Pancreas (tissue), 10 donors: ENCODE data around the gene OR6C65. TPM values are rescaled to one million over a fixed set of nuclear protein-coding genes. Genes with fewer than 3 reads are reported as not detected.
"Not testable (repeated sequence)": the region's sequence is repeated elsewhere in the genome, so short reads cannot be mapped to it uniquely, and the experiment has no call there.

ENCODE experiments used
- ATAC-seq, 4 donors: fragments of 200-7000 bp; cut with Tn5 transposase; one replicate each; pipeline versions ENCODE4 v1.8.0 to v1.9.1; 2020; ENCODE audit warnings: mild to moderate bottlenecking in 4 of 4, moderate library complexity in 4 of 4
- DNase-seq, 6 donors: peaks; one replicate each; pipeline ENCODE4 v3.0.0-alpha.2; 2020
- FAIRE-seq: peaks from 2 replicates; lab custom pipeline; 2012; peaks lifted over from hg19 to GRCh38; lab: Jason Lieb, UNC
- H3K27ac ChIP-seq, 4 donors: fragments of 200-600 bp; sonication (generic); 1 replicate in 3 of 4; 2 replicates in 1 of 4; pipeline versions ENCODE4 v1.5.0 to v1.8.0; 2020
- H3K27me3 ChIP-seq, 4 donors: fragments of 200-600 bp; one replicate each; pipeline ENCODE4 v1.8.0; 2021
- H3K36me3 ChIP-seq, 3 donors: fragments of 200-600 bp; sonication (generic) in 1 of 3; one replicate each; pipeline versions ENCODE4 v1.5.0 to v1.8.0; 2020 to 2021
- H3K4me1 ChIP-seq, 3 donors: fragments of 200-600 bp; one replicate each; pipeline ENCODE4 v1.8.0; 2021
- H3K4me3 ChIP-seq, 4 donors: fragments of 200-600 bp; sonication (generic) in 2 of 4; one replicate each; pipeline versions ENCODE4 v1.5.0 to v1.8.0; 2020 to 2021
- H3K9me3 ChIP-seq, 4 donors: fragments of 200-600 bp; one replicate each; pipeline ENCODE4 v1.8.0; 2021
- CTCF ChIP-seq, 4 donors: fragments of 200-600 bp; sonication (generic) in 3 of 4; IDR thresholded peaks; one replicate each; pipeline versions ENCODE4 v1.5.0 to v1.8.0; 2021; ENCODE audit warnings: antibody characterized with exemption in 4 of 4
- WGBS, 2 donors: extraction: QIAGEN DNeasy Blood & Tissue Kit; methylation state at CpG; one replicate each; pipeline ENCODE4 v1.1.7; 2013; 5-methylcytosine and 5-hydroxymethylcytosine counted together
- intact Hi-C, 3 donors: fragments of 100-400 bp; cut with DNase I; formaldehyde crosslinking; loops; one replicate each; pipeline versions ENCODE4 v1.11.1 to v1.14.2; 2022
- polyA plus RNA-seq, 2 donors: library from polyadenylated mRNA; stranded (reverse); fragments of 200-250 nt; gene quantifications; one replicate each; pipeline ENCODE4 v1.2.3, GENCODE V29; 2013
- total RNA-seq, 6 donors: library from RNA; stranded (reverse); fragmentation: NEBNext Ultra II Directional in 4 of 6; extraction: Animal tissue kit (Norgen Biotek cat#: 25700) in 4 of 6; gene quantifications; one replicate each; pipeline versions ENCODE4 v1.2.1 to v1.2.4, GENCODE V29; 2021 to 2023
- donor health status: healthy with polysubstance abuse.
- donor health status: DM: no; HTN: no; CAD: no; lungs with moderate emphysema.
- donor health status: DM: no; HTN: no; CAD: no.
- donor health status: control.
- donor health status: control.
- donor health status: Bipolar disorder and iron deficiency.
- donor health status: DM: yes; HTN: yes; CAD: no.
- donor health status: DM: no; HTN: no; CAD: no.
- donor health status: DM: no; HTN: no; CAD: no.
- donor health status: DM: yes; HTN: yes; CAD: no.

OR6C65 gene
- total and polyA plus RNA-seq, 8 donors, result not detected

- no peak overlapping the region for H3K4me3 ChIP-seq
- FAIRE-seq (no peak), ATAC-seq (no peak), DNase-seq (no peak)
- no peak for TF ChIP-seq CTCF (IDR thresholded peaks at IDR 0.05)
- intact Hi-C loops, result no loop called here
- no peaks in the 10 kb centered on the region for H3K27me3 ChIP-seq
- H3K9me3 ChIP-seq, result no peaks in the 10 kb centered on the region
- no peaks in the 10 kb centered on the region for H3K36me3 ChIP-seq
- no peak overlapping the region for H3K27ac ChIP-seq
- H3K4me1 ChIP-seq, result no peaks in the 10 kb centered on the region
Measured at GRCh38 chr12:55385891-55386290, 14.4 kb upstream of the OR6C65 start.

GRCh38 chr12:55392032-55392795, 8.1 kb upstream of the OR6C65 start:
- intact Hi-C loops, result no loop called here
- DNase-seq, result peak in 3 of 6 donors; percentile 7 to 29 (median 18)

GRCh38 chr12:55396326-55396725, 4.0 kb upstream of the OR6C65 start:
- Histone ChIP-seq H3K4me3 (no peak overlapping the region), H3K9me3 (no peaks in the 10 kb centered on the region), H3K27ac (no peak overlapping the region), H3K36me3 (no peaks in the 10 kb centered on the region), H3K27me3 (no peaks in the 10 kb centered on the region), H3K4me1 (no peaks in the 10 kb centered on the region)
- TF ChIP-seq CTCF (IDR thresholded peaks at IDR 0.05), result no peak
- FAIRE-seq, result no peak
- 72 to 86% methylated on average over 1 of the region's 1 CpG for WGBS, 2 donors
- no peak for ATAC-seq
- intact Hi-C loops, result no loop called here
- no peak for DNase-seq

More at GRCh38 chr12:55392032-55392795, 8.1 kb upstream of the OR6C65 start:
- WGBS, 2 donors, result 88 to 91% methylated on average over 22 to 23 of the region's 23 CpGs
- no peaks in the 10 kb centered on the region for H3K36me3 ChIP-seq
- ATAC-seq (no peak), FAIRE-seq (no peak)
- H3K4me3 ChIP-seq, result no peak overlapping the region
- TF ChIP-seq CTCF (IDR thresholded peaks at IDR 0.05), result no peak
- H3K27ac ChIP-seq, result no peak overlapping the region
- H3K27me3 ChIP-seq, result no peaks in the 10 kb centered on the region
- H3K9me3 ChIP-seq, result no peaks in the 10 kb centered on the region
- no peaks in the 10 kb centered on the region for H3K4me1 ChIP-seq

GRCh38 chr12:55407866-55408265, 7.5 kb downstream of the OR6C65 start:
- FAIRE-seq (no peak), ATAC-seq (no peak), DNase-seq (no peak)
- Histone ChIP-seq H3K4me3 (no peak overlapping the region), H3K36me3 (no peaks in the 10 kb centered on the region), H3K27ac (no peak overlapping the region), H3K4me1 (no peaks in the 10 kb centered on the region), H3K9me3 (no peaks in the 10 kb centered on the region), H3K27me3 (no peaks in the 10 kb centered on the region)
- 75 to 77% methylated on average over 1 of the region's 1 CpG for WGBS, 2 donors
- TF ChIP-seq CTCF (IDR thresholded peaks at IDR 0.05), result no peak
- intact Hi-C loops, result no loop called here

GRCh38 chr12:55409133-55409532, 8.8 kb downstream of the OR6C65 start:
- H3K4me3 ChIP-seq, H3K36me3 ChIP-seq, FAIRE-seq, H3K27me3 ChIP-seq, DNase-seq, H3K27ac ChIP-seq, H3K4me1 ChIP-seq, H3K9me3 ChIP-seq, intact Hi-C loops, ATAC-seq: not testable (repeated sequence)
- WGBS, 2 donors, result 90 to 97% methylated on average over 1 of the region's 1 CpG

GRCh38 chr12:55412138-55412537, 11.8 kb downstream of the OR6C65 start:
- FAIRE-seq, H3K27me3 ChIP-seq, H3K36me3 ChIP-seq, ATAC-seq, intact Hi-C loops, H3K4me1 ChIP-seq, H3K9me3 ChIP-seq, H3K27ac ChIP-seq, DNase-seq, H3K4me3 ChIP-seq: not testable (repeated sequence)
- WGBS, 2 donors, result 92 to 94% methylated on average over 15 of the region's 15 CpGs

GRCh38 chr12:55413498-55414388, 13.4 kb downstream of the OR6C65 start:
- H3K27me3 ChIP-seq, H3K36me3 ChIP-seq, H3K9me3 ChIP-seq, intact Hi-C loops, H3K4me1 ChIP-seq, FAIRE-seq, H3K4me3 ChIP-seq, H3K27ac ChIP-seq: not testable (repeated sequence)
- DNase-seq (peak in 1 of 6 donors; percentile 11), ATAC-seq (peak; percentile 69 to 90 (median 77))
- 71 to 97% methylated on average over 3 to 5 of the region's 6 CpGs for WGBS, 2 donors

GRCh38 chr12:55414396-55414823, 14.1 kb downstream of the OR6C65 start:
- ATAC-seq (peak; percentile 46 to 68 (median 62)), DNase-seq (peak in 2 of 6 donors; percentile 11 to 28)
- WGBS, 2 donors, result 49% methylated on average over 11 of the region's 11 CpGs
- H3K4me1 ChIP-seq, H3K4me3 ChIP-seq, H3K36me3 ChIP-seq, H3K9me3 ChIP-seq, FAIRE-seq, intact Hi-C loops, H3K27me3 ChIP-seq, H3K27ac ChIP-seq: not testable (repeated sequence)
